ENCODE data around the gene MGAM2.

Gene MGAM2

GRCh38 chr7:142114207-142114606, 2.7 kb downstream of the MGAM2 start:
- no peak overlapping the region for H3K4me3 ChIP-seq
- H3K27ac ChIP-seq, result no peak overlapping the region
- no peak for TF ChIP-seq CTCF (IDR thresholded peaks at IDR 0.05)
- no peak for DNase-seq (ENCODE audit: low spot score)

- TF ChIP-seq CTCF (IDR thresholded peaks at IDR 0.05), result no peak
- H3K27ac ChIP-seq, result no peak overlapping the region
- no peak overlapping the region for H3K4me3 ChIP-seq
- DNase-seq (ENCODE audit: low spot score), result no peak
Observed at GRCh38 chr7:142120524-142120923, 9.0 kb downstream of the MGAM2 start.

GRCh38 chr7:142123184-142123583, 11.7 kb downstream of the MGAM2 start:
- Histone ChIP-seq H3K27ac (no peak overlapping the region), H3K4me3 (no peak overlapping the region)
- no peak for TF ChIP-seq CTCF (IDR thresholded peaks at IDR 0.05)
- DNase-seq (ENCODE audit: low spot score), result no peak

GRCh38 chr7:142125256-142125955, 13.9 kb downstream of the MGAM2 start:
- no peak for DNase-seq (ENCODE audit: low spot score)
- H3K27ac ChIP-seq, result no peak overlapping the region
- TF ChIP-seq CTCF (IDR thresholded peaks at IDR 0.05), result no peak
- H3K4me3 ChIP-seq, result no peak overlapping the region

GRCh38 chr7:142130267-142130666, 18.7 kb downstream of the MGAM2 start:
- H3K4me3 ChIP-seq, result no peak overlapping the region
- no peak for TF ChIP-seq CTCF (IDR thresholded peaks at IDR 0.05)
- H3K27ac ChIP-seq, result no peak overlapping the region
- DNase-seq (ENCODE audit: low spot score), result no peak

- no peak for DNase-seq (ENCODE audit: low spot score)
- TF ChIP-seq CTCF (IDR thresholded peaks at IDR 0.05), result no peak
- no peak overlapping the region for H3K27ac ChIP-seq
- H3K4me3 ChIP-seq, result no peak overlapping the region
Observed at GRCh38 chr7:142131439-142132185, 20.1 kb downstream of the MGAM2 start.

- Histone ChIP-seq H3K4me3 (no peak overlapping the region), H3K27ac (no peak overlapping the region)
- no peak for DNase-seq (ENCODE audit: low spot score)
- no peak for TF ChIP-seq CTCF (IDR thresholded peaks at IDR 0.05)
Observed at GRCh38 chr7:142133731-142134148, 22.2 kb downstream of the MGAM2 start.

Data from coronary artery (tissue), 2 donors.